Activated T-helper 17 cell treated with anti-CD3 and anti-CD28 coated beads, Interleukin-2, amount 50 U/mL, for 72 hours (primary cell): ENCODE data around the gene SASS6. TPM values are rescaled to one million over a fixed set of nuclear protein-coding genes. Genes with fewer than 3 reads are reported as not detected.

Experiments
- ATAC-seq: fragments of 150-1000 bp; cut with Tn5 transposase; replicated peaks from 2 replicates; pipeline ENCODE4 v1.10.0; 2021; ENCODE audit warnings: mild to moderate bottlenecking, moderate library complexity
- H3K27ac Mint-ChIP-seq: one replicate; pipeline ENCODE4 v1.8.0; 2022; ENCODE audit warnings: mixed read lengths
- H3K27me3 Mint-ChIP-seq: one replicate; pipeline ENCODE4 v1.8.0; 2022; ENCODE audit warnings: mixed read lengths
- H3K36me3 Mint-ChIP-seq: one replicate; pipeline ENCODE4 v1.8.0; 2022; ENCODE audit warnings: low read depth, mild to moderate bottlenecking, mixed read lengths
- H3K4me1 Mint-ChIP-seq: one replicate; pipeline ENCODE4 v1.8.0; 2022; ENCODE audit warnings: mixed read lengths
- H3K4me3 Mint-ChIP-seq: one replicate; pipeline ENCODE4 v1.8.0; 2022; ENCODE audit warnings: mild to moderate bottlenecking, mixed read lengths
- H3K9me3 Mint-ChIP-seq: one replicate; pipeline ENCODE4 v1.8.0; 2022; ENCODE audit warnings: mixed read lengths
- total RNA-seq, 2 donors: library from RNA; stranded (reverse); gene quantifications; one replicate each; pipeline ENCODE4 v1.2.3, GENCODE V29; 2022

Gene SASS6
- total RNA-seq, 2 donors from 2014 or later = 14.1 to 14.3 TPM

GRCh38 chr1:100137602-100138001 is 4.9 kb upstream of the SASS6 start:
- peaks cover 9% of the 10 kb centered on the region for H3K4me1 Mint-ChIP-seq
- no peaks in the 10 kb centered on the region for H3K9me3 Mint-ChIP-seq
- H3K4me3 Mint-ChIP-seq = no peak overlapping the region
- no peak overlapping the region for H3K27ac Mint-ChIP-seq
- no peak for ATAC-seq
- peaks cover 79% of the 10 kb centered on the region for H3K36me3 Mint-ChIP-seq
- no peaks in the 10 kb centered on the region for H3K27me3 Mint-ChIP-seq

DNA sequence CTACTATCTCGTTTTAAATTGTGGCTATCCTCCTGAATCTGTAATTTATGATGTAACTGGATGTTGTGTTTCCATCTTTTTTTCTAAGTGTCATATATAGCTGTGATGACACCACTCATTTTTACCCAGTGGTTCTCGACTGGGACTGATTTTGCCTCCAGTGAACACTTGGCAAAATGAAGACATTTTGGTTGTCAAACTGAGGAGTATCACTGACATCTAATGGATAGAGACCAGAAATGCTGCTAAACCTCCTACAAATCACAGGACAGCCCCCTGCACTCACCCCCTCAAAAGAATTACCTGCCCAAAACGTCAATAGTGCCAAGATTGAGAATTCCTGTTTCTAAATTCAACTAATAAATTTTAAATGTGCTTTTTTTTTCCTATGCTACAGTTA is 2.1 kb upstream of the SASS6 start:
- H3K4me1 Mint-ChIP-seq = peaks cover 17% of the 10 kb centered on the region
- no peak overlapping the region for H3K27ac Mint-ChIP-seq
- ATAC-seq = no peak
- H3K36me3 Mint-ChIP-seq = peaks cover 56% of the 10 kb centered on the region
- peak overlapping the region; percentile 93 for H3K4me3 Mint-ChIP-seq
- H3K27me3 Mint-ChIP-seq = no peaks in the 10 kb centered on the region
- no peaks in the 10 kb centered on the region for H3K9me3 Mint-ChIP-seq

- Mint-ChIP-seq H3K27me3 (no peaks in the 10 kb centered on the region), H3K4me1 (peaks cover 22% of the 10 kb centered on the region), H3K9me3 (no peaks in the 10 kb centered on the region), H3K36me3 (peaks cover 23% of the 10 kb centered on the region), H3K27ac (peak overlapping the region; percentile 96), H3K4me3 (peak overlapping the region; percentile 93)
- no peak for ATAC-seq
Observed at GRCh38 chr1:100131623-100132022, 1.1 kb downstream of the SASS6 start.

DNA sequence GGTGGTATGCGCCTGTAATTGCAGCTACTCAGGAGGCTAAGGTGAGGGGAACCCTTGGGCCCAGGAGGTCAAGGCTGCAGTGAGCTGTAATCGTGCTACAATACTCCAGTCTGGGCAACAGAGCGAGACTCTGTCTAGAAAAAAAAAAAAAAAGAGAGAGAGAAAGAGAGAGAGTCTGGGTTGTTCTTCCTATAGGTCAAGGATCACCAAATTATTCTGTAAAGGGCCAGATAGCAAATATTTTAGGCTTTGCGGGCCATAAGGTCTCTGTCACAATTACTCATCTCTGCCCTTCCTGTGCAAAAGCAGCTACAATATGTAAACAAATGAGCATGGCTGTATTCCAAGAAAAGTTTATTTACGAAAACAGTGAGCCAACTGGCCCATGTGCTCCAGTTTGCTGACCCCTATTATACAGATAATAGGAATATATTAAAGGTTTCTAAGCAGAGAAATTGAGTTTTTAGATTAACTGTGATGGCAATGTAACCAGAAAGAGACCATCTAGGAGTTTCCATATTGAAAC is 2.1 kb downstream of the SASS6 start:
- peaks cover 22% of the 10 kb centered on the region for H3K4me1 Mint-ChIP-seq
- peak overlapping the region; percentile 20 for H3K27ac Mint-ChIP-seq

DNA sequence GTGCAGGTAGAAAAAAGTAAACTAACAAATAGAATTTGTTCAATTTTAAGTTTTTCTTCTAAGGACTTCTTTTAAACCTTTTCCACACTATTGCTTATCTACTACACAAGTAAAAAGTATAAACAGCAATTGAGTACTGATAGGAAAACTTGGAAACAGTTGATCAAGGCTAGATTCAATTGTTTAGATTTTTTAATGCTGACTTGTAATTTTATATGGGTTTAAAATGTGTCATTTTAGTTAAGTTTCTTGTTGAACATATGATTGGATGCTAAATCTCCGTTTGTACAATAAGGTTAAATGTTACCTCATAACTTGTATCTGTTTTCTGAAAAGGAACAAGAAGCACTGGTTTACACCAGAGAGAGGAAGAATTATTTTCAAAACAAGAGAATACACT is 5.5 kb downstream of the SASS6 start:
- peaks cover 13% of the 10 kb centered on the region for H3K4me1 Mint-ChIP-seq
- H3K27ac Mint-ChIP-seq = no peak overlapping the region
- no peaks in the 10 kb centered on the region for H3K9me3 Mint-ChIP-seq
- ATAC-seq = no peak
- H3K36me3 Mint-ChIP-seq = peaks cover 17% of the 10 kb centered on the region
- H3K27me3 Mint-ChIP-seq = no peaks in the 10 kb centered on the region
- no peak overlapping the region for H3K4me3 Mint-ChIP-seq

More for the DNA sequence above, 2.1 kb downstream of the SASS6 start:
- H3K4me3 Mint-ChIP-seq = peak overlapping the region; percentile 23
- no peaks in the 10 kb centered on the region for H3K27me3 Mint-ChIP-seq
- H3K9me3 Mint-ChIP-seq = no peaks in the 10 kb centered on the region
- ATAC-seq = no peak
- peaks cover 26% of the 10 kb centered on the region for H3K36me3 Mint-ChIP-seq

GRCh38 chr1:100122177-100122576 is 10.6 kb downstream of the SASS6 start:
- Mint-ChIP-seq H3K36me3 (peaks cover 54% of the 10 kb centered on the region), H3K27ac (no peak overlapping the region), H3K9me3 (no peaks in the 10 kb centered on the region), H3K4me3 (no peak overlapping the region), H3K27me3 (no peaks in the 10 kb centered on the region), H3K4me1 (no peaks in the 10 kb centered on the region)
- ATAC-seq = no peak

- ATAC-seq = no peak
- Mint-ChIP-seq H3K27ac (no peak overlapping the region), H3K36me3 (peaks cover 53% of the 10 kb centered on the region), H3K4me1 (no peaks in the 10 kb centered on the region), H3K9me3 (no peaks in the 10 kb centered on the region), H3K27me3 (no peaks in the 10 kb centered on the region), H3K4me3 (no peak overlapping the region)
Observed at GRCh38 chr1:100115524-100115923, 17.2 kb downstream of the SASS6 start.

- no peak for ATAC-seq
- Mint-ChIP-seq H3K27ac (no peak overlapping the region), H3K9me3 (no peaks in the 10 kb centered on the region), H3K36me3 (peaks cover 49% of the 10 kb centered on the region), H3K4me1 (no peaks in the 10 kb centered on the region), H3K4me3 (no peak overlapping the region), H3K27me3 (no peaks in the 10 kb centered on the region)
Observed at GRCh38 chr1:100109554-100110066, 23.1 kb downstream of the SASS6 start.

GRCh38 chr1:100107696-100108095 is 25.0 kb downstream of the SASS6 start:
- H3K27ac Mint-ChIP-seq = no peak overlapping the region
- no peak for ATAC-seq

GRCh38 chr1:100101564-100101963 is 31.2 kb downstream of the SASS6 start:
- Mint-ChIP-seq H3K4me1 (no peaks in the 10 kb centered on the region), H3K27me3 (no peaks in the 10 kb centered on the region), H3K4me3 (no peak overlapping the region), H3K36me3 (peaks cover 77% of the 10 kb centered on the region), H3K9me3 (no peaks in the 10 kb centered on the region), H3K27ac (no peak overlapping the region)
- no peak for ATAC-seq

More at GRCh38 chr1:100107696-100108095, 25.0 kb downstream of the SASS6 start:
- Mint-ChIP-seq H3K4me1 (no peaks in the 10 kb centered on the region), H3K36me3 (peaks cover 61% of the 10 kb centered on the region), H3K9me3 (no peaks in the 10 kb centered on the region), H3K27me3 (no peaks in the 10 kb centered on the region), H3K4me3 (no peak overlapping the region)

DNA sequence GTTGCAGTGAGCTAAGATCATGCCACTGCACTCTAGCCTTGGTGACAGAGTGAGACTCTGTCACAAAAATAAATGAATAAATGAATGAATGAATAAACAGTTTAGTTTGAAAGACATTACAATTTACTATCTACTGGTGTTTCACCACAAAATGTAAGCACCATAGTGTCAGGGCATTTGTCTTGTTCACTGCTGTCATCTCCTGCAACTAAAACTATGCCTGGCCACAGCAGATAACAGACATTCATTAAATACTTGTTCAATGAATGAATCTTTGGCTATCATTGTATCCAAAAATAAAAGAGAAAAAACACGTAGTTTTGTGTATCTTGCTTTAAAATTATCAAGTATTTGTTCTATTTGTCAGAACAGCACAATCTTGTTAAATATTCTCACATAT is 32.5 kb downstream of the SASS6 start:
- Mint-ChIP-seq H3K4me3 (no peak overlapping the region), H3K27ac (peak overlapping the region; percentile 9), H3K9me3 (no peaks in the 10 kb centered on the region), H3K36me3 (peaks cover 71% of the 10 kb centered on the region), H3K27me3 (no peaks in the 10 kb centered on the region), H3K4me1 (no peaks in the 10 kb centered on the region)
- ATAC-seq = no peak

DNA sequence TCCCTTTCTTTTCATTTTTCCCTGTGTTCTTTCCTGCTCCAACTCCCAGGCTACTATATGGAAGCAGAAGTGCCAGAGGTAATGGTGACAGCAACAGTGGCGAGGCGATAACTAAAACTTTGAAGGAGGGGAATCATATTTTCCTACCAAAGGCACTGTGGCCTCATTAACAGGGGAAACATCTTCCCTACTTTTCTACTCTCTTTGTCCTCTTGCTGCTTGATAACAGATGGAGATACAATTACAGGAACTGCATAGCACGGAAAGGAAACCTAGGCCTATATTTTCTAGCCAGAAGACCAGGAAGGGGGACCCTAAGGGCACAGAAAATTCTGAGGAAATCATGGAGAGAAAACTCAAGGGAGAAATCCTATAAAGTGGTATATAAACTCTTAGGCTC is 42.3 kb downstream of the SASS6 start:
- Mint-ChIP-seq H3K27ac (peak overlapping the region; percentile 5), H3K36me3 (peaks cover 79% of the 10 kb centered on the region), H3K9me3 (no peaks in the 10 kb centered on the region), H3K27me3 (no peaks in the 10 kb centered on the region), H3K4me1 (no peaks in the 10 kb centered on the region), H3K4me3 (no peak overlapping the region)
- no peak for ATAC-seq

GRCh38 chr1:100089082-100089481 is 43.6 kb downstream of the SASS6 start:
- Mint-ChIP-seq H3K4me3 (no peak overlapping the region), H3K27me3 (no peaks in the 10 kb centered on the region), H3K36me3 (peaks cover 77% of the 10 kb centered on the region), H3K4me1 (no peaks in the 10 kb centered on the region), H3K27ac (peak overlapping the region; percentile 22), H3K9me3 (no peaks in the 10 kb centered on the region)
- no peak for ATAC-seq

DNA sequence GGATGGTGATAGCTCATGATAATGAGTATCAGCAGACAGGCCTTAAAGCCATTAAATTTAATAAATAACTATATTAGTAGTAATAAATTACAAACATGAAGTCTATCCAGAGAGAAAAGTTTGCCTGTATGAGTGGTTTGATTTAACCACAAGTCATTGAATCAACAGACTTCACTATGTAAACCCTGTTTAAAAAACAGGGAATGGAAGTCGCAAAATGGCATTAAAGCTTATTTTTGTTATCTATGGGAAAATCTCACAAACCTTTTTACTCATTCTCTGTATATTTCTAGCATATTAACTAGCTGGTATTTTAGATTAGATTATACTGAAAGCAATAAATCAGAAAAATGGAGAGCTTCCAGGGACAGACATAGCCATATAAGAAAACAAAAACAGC is 45.3 kb downstream of the SASS6 start:
- Mint-ChIP-seq H3K4me1 (no peaks in the 10 kb centered on the region), H3K36me3 (peaks cover 75% of the 10 kb centered on the region), H3K27ac (no peak overlapping the region), H3K4me3 (no peak overlapping the region), H3K27me3 (no peaks in the 10 kb centered on the region), H3K9me3 (no peaks in the 10 kb centered on the region)
- ATAC-seq = no peak

DNA sequence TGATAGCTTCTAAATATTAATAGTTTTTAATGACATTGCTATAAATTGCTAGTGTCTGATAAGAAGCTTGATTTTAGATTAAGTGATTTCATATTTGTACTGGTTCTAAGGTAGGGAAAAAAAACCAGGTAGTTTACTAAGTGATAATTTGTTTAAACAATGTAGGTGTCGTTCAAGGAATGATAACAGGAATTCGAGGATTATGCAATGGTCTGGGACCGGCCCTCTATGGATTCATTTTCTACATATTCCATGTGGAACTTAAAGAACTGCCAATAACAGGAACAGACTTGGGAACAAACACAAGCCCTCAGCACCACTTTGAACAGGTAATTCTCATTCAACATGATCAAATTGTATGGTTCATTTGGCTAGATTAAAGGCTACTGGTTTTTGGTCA is 52.4 kb downstream of the SASS6 start:
- ATAC-seq = no peak
- H3K4me1 Mint-ChIP-seq = peaks cover under 1% of the 10 kb centered on the region
- H3K9me3 Mint-ChIP-seq = no peaks in the 10 kb centered on the region
- H3K27ac Mint-ChIP-seq = no peak overlapping the region
- peaks cover 92% of the 10 kb centered on the region for H3K36me3 Mint-ChIP-seq
- no peaks in the 10 kb centered on the region for H3K27me3 Mint-ChIP-seq
- H3K4me3 Mint-ChIP-seq = no peak overlapping the region

GRCh38 chr1:100077531-100077930 is 55.2 kb downstream of the SASS6 start:
- Mint-ChIP-seq H3K27ac (peak overlapping the region; percentile 32), H3K27me3 (no peaks in the 10 kb centered on the region), H3K4me3 (no peak overlapping the region), H3K36me3 (peaks cover 99% of the 10 kb centered on the region), H3K4me1 (peaks cover 13% of the 10 kb centered on the region), H3K9me3 (no peaks in the 10 kb centered on the region)
- ATAC-seq = no peak
